KMS-11 (cell line): ENCODE results near the gene ATP1A4.

Experiments
- H2AFZ ChIP-seq: fragments of 200-600 bp; sonication (generic); 2 replicates; pipeline ENCODE4 v1.6.1; 2016; ENCODE audit warnings: antibody characterized with exemption, mixed run types, low read depth
- H3K27ac ChIP-seq: fragments of 200-600 bp; sonication (generic); 2 replicates; pipeline ENCODE4 v1.6.1; 2016; ENCODE audit warnings: mild to moderate bottlenecking, mixed run types
- H3K27me3 ChIP-seq: fragments of 200-600 bp; sonication (generic); 2 replicates; pipeline ENCODE4 v1.6.1; 2017; ENCODE audit warnings: mild to moderate bottlenecking, low read depth, mixed run types, moderate library complexity; ENCODE audit not compliant: insufficient read depth
- H3K36me3 ChIP-seq: fragments of 200-600 bp; sonication (generic); 2 replicates; pipeline ENCODE4 v1.6.1; 2017; ENCODE audit warnings: mild to moderate bottlenecking, mixed run types; ENCODE audit not compliant: insufficient read depth
- H3K4me1 ChIP-seq: fragments of 200-600 bp; sonication (generic); 2 replicates; pipeline ENCODE4 v1.6.1; 2016; ENCODE audit warnings: mild to moderate bottlenecking, low read depth, mixed run types; ENCODE audit not compliant: poor library complexity, severe bottlenecking
- H3K4me2 ChIP-seq: fragments of 200-600 bp; sonication (generic); 2 replicates; pipeline ENCODE4 v1.7.0; 2016; ENCODE audit warnings: mild to moderate bottlenecking, mixed run types
- H3K4me3 ChIP-seq: fragments of 200-600 bp; sonication (generic); IDR thresholded peaks from 2 replicates; pipeline ENCODE4 v1.6.1; 2017; ENCODE audit warnings: low read depth, low read length, mixed read lengths; ENCODE audit not compliant: insufficient read depth
- H3K79me2 ChIP-seq: fragments of 200-600 bp; sonication (generic); 2 replicates; pipeline ENCODE4 v1.6.1; 2016; ENCODE audit warnings: low read depth, mixed run types; ENCODE audit not compliant: insufficient read depth
- H3K9ac ChIP-seq: fragments of 200-600 bp; sonication (generic); 2 replicates; pipeline ENCODE4 v1.6.1; 2016; ENCODE audit warnings: mild to moderate bottlenecking, mixed run types
- H4K20me1 ChIP-seq: fragments of 200-600 bp; sonication (generic); 2 replicates; pipeline ENCODE4 v1.6.1; 2016; ENCODE audit warnings: mild to moderate bottlenecking, mixed run types; ENCODE audit not compliant: insufficient read depth
- TF ChIP-seq, protein P1 (sequence below): fragments of 200-600 bp; sonication (generic); conservative IDR thresholded peaks from 2 replicates; pipeline ENCODE4 v1.6.1; 2017; ENCODE audit warnings: low read depth, mild to moderate bottlenecking, antibody characterized with exemption, low read length, moderate library complexity, mixed read lengths

Gene ATP1A4

DNA sequence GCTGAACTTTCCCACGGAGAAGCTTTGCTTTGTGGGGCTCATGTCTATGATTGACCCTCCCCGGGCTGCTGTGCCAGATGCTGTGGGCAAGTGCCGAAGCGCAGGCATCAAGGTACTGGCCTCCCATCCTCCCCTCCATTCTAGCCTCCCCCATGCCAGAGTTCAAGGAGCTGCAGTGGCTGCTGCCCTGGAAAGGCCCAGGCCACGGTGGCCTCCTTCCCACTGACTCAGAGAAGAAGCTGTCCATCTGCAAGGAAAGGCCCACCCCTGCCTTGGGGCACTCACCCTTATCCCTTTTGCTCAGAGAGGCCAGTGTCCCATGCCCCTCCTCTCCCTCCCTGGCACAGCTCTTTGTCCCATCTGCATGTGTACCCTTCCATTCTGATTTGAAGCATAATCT, 20.9 kb upstream of the ATP1A4 start:
- H3K4me2 ChIP-seq, result no peak overlapping the region

GRCh38 chr1:160130939-160131338, 20.5 kb upstream of the ATP1A4 start:
- H4K20me1 ChIP-seq, result no peaks in the 10 kb centered on the region
- no peak overlapping the region for H3K4me2 ChIP-seq
- no peaks in the 10 kb centered on the region for H3K79me2 ChIP-seq
- no peak overlapping the region for H2AFZ ChIP-seq
- H3K4me1 ChIP-seq, result peaks cover 4% of the 10 kb centered on the region
- H3K4me3 ChIP-seq, result no peak overlapping the region
- H3K27ac ChIP-seq, result no peak overlapping the region
- H3K27me3 ChIP-seq, result no peaks in the 10 kb centered on the region
- TF ChIP-seq, protein P1, sequence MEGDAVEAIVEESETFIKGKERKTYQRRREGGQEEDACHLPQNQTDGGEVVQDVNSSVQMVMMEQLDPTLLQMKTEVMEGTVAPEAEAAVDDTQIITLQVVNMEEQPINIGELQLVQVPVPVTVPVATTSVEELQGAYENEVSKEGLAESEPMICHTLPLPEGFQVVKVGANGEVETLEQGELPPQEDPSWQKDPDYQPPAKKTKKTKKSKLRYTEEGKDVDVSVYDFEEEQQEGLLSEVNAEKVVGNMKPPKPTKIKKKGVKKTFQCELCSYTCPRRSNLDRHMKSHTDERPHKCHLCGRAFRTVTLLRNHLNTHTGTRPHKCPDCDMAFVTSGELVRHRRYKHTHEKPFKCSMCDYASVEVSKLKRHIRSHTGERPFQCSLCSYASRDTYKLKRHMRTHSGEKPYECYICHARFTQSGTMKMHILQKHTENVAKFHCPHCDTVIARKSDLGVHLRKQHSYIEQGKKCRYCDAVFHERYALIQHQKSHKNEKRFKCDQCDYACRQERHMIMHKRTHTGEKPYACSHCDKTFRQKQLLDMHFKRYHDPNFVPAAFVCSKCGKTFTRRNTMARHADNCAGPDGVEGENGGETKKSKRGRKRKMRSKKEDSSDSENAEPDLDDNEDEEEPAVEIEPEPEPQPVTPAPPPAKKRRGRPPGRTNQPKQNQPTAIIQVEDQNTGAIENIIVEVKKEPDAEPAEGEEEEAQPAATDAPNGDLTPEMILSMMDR, result no peak
- H3K9ac ChIP-seq, result no peak overlapping the region
- H3K36me3 ChIP-seq, result no peaks in the 10 kb centered on the region

More for the DNA sequence above, 20.9 kb upstream of the ATP1A4 start:
- Histone ChIP-seq H3K4me3 (no peak overlapping the region), H3K27ac (no peak overlapping the region), H3K79me2 (no peaks in the 10 kb centered on the region), H3K27me3 (no peaks in the 10 kb centered on the region), H3K36me3 (no peaks in the 10 kb centered on the region), H4K20me1 (no peaks in the 10 kb centered on the region), H3K4me1 (peaks cover 9% of the 10 kb centered on the region), H3K9ac (no peak overlapping the region), H2AFZ (no peak overlapping the region)
- TF ChIP-seq, protein P1, result no peak

DNA sequence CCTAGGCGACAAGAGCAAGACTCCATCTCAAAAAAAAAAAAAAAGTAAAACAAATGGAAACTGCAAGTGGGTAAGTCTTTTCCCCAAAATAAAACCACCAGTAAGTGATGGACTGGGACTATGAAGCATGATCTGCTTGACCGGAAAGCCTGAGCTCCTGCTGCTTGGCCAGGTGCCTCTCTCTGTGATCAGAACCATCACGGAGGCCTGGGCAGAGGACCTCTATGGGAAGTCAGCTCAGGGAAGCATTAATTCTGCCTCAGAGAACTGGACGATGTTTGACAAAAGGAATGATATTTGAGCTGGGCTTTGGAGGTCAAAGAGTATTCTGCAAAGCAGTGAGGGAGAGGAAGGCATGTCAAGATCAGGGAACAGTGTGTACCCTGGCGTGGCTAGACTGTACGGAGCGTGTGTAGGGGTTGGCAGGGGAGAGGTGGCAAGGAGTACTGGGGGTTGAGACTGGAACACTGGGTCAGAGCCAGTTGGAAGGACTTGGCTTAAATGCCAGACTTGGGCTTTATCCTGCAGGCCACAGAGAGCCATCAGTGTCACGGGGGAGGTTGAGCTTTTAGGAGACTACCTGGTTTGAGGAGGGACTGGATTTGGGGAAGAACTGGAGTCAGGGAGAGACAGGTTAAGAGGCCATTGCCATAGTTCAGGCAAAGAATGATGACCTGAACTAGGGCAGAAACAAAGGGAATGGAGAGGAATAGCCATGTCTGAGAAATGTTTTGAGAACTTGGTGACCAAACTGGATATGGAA, 19.4 kb upstream of the ATP1A4 start:
- Histone ChIP-seq H4K20me1 (no peaks in the 10 kb centered on the region), H3K27me3 (no peaks in the 10 kb centered on the region), H3K27ac (no peak overlapping the region), H3K4me1 (no peaks in the 10 kb centered on the region), H3K79me2 (no peaks in the 10 kb centered on the region), H3K36me3 (no peaks in the 10 kb centered on the region), H3K9ac (no peak overlapping the region), H3K4me3 (no peak overlapping the region), H2AFZ (no peak overlapping the region), H3K4me2 (no peak overlapping the region)
- TF ChIP-seq, protein P1, result no peak

GRCh38 chr1:160133990-160134770, 17.2 kb upstream of the ATP1A4 start:
- Histone ChIP-seq H3K36me3 (no peaks in the 10 kb centered on the region), H3K4me3 (no peak overlapping the region), H3K79me2 (no peaks in the 10 kb centered on the region), H3K27ac (no peak overlapping the region), H3K27me3 (no peaks in the 10 kb centered on the region), H3K9ac (no peak overlapping the region), H3K4me2 (no peak overlapping the region), H3K4me1 (no peaks in the 10 kb centered on the region), H2AFZ (no peak overlapping the region), H4K20me1 (no peaks in the 10 kb centered on the region)
- TF ChIP-seq, protein P1, result no peak
